Inflammatory macrophage treated with lipopolysaccharide for 1 hour (primary cell): Measurements from ENCODE around the gene UBE4A.
A peak's percentile ranks its signal among the peaks of the same experiment; 100 is the strongest.

Source experiments
- DNase-seq, 2 donors: peaks; one replicate each; pipeline ENCODE4 v3.0.0-alpha.2; 2020 to 2022

UBE4A gene, protein sequence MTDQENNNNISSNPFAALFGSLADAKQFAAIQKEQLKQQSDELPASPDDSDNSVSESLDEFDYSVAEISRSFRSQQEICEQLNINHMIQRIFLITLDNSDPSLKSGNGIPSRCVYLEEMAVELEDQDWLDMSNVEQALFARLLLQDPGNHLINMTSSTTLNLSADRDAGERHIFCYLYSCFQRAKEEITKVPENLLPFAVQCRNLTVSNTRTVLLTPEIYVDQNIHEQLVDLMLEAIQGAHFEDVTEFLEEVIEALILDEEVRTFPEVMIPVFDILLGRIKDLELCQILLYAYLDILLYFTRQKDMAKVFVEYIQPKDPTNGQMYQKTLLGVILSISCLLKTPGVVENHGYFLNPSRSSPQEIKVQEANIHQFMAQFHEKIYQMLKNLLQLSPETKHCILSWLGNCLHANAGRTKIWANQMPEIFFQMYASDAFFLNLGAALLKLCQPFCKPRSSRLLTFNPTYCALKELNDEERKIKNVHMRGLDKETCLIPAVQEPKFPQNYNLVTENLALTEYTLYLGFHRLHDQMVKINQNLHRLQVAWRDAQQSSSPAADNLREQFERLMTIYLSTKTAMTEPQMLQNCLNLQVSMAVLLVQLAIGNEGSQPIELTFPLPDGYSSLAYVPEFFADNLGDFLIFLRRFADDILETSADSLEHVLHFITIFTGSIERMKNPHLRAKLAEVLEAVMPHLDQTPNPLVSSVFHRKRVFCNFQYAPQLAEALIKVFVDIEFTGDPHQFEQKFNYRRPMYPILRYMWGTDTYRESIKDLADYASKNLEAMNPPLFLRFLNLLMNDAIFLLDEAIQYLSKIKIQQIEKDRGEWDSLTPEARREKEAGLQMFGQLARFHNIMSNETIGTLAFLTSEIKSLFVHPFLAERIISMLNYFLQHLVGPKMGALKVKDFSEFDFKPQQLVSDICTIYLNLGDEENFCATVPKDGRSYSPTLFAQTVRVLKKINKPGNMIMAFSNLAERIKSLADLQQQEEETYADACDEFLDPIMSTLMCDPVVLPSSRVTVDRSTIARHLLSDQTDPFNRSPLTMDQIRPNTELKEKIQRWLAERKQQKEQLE

DNA sequence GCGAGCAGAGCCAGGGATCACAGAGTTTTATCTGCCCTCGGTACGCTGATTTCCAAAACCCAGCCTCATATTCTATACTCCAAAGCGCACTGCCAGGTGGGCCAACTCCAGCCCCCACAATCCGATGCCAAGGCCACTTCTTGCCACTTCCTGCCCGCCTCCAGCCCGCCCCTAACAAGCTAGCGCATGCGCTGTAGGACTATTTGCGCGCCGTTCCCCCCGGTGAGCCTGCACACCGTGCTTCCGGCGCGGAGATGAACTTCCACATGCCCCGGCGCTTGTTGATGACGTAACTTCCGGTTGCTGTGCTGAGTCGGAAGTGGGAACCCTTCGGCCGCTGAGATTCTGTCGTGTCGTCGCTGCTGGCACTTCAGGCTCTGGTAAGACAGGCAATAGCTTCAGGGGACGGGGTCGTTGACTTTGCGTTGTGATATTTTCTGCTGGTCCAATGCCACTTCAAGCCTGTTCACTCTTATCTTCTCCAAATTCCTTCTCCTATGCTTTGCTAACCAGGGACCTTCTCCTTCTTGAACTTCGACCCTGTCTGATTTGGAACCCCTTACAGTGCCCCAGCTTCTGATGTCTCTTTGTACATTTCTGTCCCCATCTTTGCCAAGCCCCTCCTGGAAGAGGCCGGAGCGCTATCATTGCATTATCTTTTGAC, at the start of gene UBE4A:
TSS of gene UBE4A (plus strand) at position 306 of the 664 bp plus-strand sequence. CDS start 5,481 bp downstream, outside the sequence.
- DNase-seq, result peak; percentile 92 to 98

DNA sequence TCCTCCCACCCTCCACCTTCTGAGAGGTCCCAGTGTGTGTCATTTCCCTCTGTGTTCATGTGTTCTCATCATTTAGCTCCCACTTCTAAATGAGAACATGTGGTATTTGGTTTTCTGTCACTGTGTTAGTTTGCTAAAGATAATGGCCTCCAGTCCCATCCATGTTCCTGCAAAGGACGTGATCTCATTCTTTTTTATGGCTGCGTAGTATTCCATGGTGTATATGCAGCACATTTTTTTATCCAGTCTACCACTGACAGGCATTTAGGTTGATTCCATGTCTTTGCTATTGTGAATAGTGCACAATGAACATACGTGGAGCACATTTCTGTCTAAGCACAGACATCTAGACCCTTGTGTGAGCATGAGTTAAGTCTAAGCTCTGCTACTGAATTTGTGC, 49.1 kb upstream of the UBE4A start:
- DNase-seq, result no peak

DNA sequence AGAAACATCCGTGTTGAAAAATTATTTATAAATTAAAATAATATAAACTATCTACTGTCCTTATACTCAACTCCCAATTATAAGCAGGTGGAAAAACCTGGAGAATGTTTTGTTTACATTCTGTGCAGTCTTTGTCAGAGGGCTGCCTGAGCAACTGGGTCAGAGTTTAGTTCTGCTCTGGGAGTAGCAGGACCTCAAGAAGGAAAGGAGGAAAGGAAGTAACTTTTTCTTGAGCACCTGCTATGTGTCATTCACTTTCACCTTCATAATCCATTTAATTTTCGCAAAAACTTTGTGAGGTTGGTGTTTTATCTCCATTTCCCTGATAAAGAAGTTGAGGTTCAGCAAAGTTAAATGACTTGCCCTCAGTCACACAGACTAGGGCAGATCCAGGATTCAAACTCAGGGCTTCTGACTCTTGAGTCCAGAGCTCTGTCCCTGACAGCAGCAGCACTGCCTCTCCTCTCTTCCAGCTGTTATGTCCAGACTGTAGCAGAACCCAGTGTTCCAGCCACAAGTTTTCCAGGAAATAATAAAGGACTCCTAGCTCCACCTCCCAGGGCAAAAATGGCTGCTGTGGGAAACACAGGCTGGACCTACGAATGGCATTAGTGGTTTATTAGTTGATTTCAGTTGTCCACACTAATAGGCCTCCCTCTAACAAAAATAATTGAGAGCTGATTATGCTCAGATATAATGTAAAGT, 48.5 kb upstream of the UBE4A start:
- DNase-seq, result no peak

DNA sequence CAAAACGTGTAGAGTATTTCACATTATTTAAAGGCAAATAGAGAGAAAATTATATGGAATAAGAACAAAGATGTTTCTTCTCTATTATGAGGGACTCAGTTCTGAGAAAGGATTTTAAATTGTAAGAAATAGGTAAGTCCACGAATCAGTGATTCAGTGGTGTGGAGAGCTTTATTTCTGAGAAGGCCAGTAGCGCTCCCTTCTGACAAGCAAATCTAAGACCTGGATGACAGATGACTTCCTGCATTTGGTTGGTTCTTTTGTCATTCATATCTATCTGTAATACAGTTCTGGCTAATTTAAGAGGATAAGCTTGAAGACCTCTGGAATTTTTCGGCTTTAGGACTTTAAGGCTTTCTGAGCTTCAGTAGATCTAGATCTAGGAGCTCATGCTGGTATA, 47.9 kb upstream of the UBE4A start:
- DNase-seq, result no peak

DNA sequence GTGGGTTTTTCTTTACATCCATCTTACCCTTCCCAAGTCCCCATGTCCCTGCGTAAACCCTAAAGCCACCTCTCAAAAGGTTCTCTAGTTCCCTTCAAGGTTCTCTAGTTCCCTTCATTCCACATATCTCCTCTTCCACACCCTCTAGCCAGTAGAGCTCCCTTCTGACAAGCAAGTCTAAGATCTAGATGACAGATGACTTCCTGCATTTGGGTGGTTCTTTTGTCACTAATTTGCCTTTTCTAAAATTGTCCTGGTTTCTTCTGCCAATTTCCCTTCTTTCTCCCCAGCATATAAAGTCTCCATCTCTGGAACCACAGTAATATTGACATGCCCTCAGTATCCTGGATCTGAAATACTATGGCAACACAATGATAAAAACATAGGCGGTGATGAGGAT, 47.1 kb upstream of the UBE4A start:
- no peak for DNase-seq

DNA sequence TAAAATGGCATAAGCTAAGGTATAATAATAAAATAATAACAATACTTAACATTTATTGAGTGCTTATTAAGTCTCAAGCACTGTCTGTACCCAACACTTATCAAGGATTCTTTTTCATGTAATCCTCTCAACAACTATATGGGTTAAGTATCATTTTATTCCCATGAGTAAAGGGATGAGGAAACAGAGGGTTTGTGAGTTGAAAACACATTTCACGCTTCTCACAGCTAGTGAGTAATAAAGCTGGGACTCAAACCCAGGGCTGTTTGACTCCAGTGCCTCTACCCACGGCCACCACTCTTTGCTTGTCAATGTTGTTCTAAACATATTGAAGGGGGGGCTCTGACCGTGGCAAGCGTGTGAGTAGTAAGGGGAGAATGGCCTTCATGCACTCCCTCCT, 46.2 kb upstream of the UBE4A start:
- no peak for DNase-seq

DNA sequence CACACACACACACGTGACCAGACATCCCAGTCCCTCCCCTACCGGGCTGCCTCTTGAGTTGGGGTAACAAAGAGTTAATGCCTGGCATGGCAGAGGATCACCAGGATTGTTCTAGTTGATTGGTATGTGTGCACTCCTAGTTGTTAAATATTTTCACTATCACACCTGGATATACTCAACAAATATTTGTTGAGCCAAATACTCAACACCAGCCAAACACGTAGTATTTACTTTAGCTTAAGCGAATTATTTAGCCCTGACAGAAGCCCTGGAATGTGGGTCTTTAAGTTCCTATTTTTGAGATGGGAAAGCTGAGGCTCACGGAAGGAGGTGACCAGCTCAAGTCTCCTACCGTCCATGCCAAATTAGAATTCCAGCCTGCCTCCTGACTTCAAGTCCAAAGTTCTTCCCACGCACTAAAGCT, 44.4 kb upstream of the UBE4A start:
- DNase-seq, result no peak

DNA sequence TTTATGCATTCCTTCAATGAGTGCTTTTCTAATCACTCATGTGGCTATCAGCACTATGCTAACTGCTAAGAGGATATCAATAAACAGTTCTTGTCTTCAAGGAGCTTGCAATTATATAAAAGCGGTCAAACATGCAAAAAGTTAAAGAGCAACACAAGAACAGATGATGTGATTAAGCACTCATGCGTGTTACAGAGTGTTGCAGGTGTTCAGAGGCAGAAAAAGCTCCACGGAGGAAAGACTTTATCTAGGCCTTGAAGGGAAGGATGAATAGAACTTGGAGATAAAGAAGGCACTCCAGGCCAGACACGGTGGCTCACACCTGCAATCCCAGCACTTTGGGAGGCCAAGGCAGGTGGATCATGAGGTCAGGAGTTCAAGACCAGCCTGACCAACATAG, 41.3 kb upstream of the UBE4A start:
- no peak for DNase-seq

DNA sequence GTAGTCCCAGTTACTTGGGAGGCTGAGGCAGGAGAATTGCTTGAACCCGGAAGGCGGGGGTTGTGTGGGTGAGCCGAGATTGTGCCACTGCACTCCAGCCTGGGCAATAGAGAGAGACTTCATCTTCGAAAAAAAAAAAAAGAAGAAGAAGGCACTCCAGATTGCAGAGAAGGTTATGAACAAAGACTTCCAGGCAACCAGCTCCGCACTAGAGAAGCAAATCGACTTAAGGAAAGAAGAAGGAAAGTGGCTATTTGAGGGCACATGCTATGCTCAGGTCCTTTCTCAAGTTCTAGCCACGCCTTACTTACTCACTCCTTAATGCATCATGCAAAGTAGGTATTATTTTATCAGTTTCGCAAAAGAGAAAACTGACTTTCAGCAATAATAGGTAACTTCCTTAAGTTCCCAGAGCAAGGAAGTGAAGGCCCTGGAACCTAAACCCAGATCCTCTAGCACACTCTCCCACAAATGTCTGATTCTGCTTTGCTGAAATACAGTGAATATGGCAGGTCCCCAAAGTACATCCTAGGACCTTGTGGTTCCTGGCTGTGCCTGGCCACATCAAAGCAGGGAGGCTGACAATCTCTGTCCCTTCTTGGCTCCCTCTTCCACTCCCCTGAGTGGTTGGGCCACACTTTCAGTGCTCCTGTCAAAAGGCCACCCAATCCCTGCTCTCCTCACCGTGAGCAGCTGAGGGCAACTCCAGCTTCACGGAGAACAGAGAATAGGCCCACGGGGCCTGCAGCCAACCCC, 40.6 kb upstream of the UBE4A start:
- DNase-seq, result peak; percentile 70 to 86

DNA sequence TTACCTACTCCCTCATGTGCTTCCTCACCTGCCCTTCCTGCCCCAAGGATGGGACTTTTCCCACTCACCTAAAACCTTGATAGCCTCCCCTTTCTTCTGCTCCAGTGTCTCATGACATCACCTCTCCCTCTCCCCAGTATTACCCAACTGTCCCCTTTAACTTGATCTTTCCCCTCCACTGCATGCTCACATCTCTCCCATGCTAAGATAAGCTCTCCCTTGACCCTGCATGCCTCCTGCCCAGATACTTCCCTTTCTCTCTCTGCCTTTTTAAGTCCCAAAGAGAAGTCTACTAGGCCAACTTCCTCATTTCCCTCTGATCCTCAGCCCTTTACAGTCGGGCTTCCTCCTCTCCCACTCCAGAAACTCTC, 40.1 kb upstream of the UBE4A start:
- DNase-seq, result peak; percentile 75 to 85

DNA sequence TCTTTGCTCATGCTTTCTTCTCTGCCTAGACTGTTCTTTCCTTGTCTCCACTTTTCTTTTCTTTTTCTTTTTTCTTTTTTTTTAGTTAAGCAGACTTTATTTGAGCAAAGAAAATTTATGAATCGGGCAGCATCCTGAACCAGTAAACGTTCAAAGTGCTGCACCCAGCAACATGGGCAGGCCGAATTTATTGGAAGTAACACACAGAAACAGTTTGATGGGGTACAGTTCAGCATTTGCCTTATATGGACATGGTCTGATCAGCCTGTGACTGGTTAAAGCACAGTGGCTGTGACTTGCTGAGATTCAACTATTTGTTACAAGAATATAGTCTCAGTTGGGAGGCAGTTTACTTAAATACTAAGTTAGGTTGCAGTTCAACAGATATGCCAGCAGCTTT, 38.9 kb upstream of the UBE4A start:
- DNase-seq, result no peak

DNA sequence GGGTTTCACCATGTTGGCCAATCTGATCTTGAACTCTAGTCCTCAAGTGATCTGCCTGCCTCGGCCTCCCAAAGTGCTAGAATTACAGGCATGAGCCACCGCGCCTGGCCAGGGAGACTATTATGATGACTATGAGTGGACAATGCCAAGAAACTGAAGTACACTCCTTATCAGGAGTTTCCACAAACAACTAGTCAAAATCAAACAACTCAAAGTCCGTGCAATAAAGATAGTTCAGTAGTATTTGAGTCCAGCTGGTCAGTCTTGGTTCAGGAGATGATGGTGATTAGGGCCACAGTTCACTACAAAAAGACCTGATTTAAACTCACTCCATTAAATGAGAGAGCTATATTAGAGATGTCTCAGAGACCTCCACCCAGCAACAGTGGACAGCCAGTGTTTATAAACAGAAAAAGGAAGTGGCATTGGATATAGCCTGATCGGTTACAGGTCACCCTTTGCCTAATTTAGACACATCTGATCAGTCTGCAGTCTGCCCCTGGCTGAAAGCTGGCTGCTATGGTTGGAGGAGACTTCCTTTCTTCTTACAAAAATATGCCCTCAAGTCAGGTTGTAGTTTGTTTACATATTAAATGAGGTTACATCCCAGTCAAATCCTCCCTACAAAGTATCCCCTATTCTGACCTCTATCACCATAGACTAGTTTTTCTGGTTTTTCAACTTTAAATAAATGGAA, 37.9 kb upstream of the UBE4A start:
- peak; percentile 17 to 53 for DNase-seq

DNA sequence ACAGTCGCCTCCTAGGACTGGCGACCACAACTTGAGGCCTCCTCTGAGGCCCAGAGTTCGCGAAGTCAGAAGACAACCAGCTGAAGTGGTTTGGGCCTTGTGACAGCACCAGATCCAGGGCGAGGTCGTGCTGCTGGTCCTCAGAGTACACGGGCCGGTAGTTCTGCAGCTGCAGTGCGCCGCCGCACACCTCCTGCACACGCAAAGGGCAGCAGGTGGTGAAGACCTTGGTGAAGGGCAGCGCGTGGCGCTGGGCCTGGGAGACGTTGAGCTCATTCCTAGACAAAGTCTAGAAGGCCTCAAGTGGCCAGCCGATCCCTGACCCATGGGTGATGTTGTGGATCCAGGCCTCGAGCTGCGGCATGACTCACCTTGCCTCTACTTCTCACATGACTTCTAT, 36.7 kb upstream of the UBE4A start:
- no peak for DNase-seq

DNA sequence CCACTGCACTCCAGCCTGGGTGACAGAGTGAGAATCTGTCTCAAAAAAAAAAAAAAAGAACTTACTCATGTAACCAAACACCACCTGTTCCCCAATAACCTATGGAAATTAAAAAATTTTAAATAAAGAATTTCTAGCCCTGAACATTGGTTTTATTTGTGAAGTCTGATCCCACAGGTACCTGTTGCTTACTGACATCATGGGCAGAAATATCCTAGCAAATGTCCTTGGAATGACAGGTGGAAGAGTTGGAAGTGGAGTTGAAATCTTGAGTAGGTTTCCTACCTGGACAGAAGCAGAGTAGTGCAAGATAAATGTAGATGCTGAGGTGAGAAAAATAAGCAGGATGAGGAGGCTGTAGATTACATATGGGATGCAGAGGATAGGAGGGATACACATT, 34.1 kb upstream of the UBE4A start:
- DNase-seq, result no peak

DNA sequence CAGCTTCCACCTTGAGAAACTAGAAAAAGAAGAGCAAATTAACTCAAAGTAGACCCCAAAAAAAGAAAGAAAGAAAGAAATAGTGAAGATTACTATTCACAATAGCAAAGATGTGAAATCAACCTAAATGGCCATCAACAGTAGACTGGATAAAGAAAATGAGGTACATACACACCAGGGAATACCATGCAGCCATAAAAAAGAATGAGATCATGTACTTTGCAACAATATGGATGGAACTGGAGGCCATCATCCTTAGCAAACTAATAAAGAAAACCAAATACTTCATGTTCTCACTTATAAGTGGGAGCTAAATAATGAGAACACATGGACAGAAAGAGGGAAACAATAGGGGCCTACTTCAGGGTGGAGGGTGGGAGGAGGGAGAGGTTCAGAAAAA, 30.7 kb upstream of the UBE4A start:
- DNase-seq, result no peak

DNA sequence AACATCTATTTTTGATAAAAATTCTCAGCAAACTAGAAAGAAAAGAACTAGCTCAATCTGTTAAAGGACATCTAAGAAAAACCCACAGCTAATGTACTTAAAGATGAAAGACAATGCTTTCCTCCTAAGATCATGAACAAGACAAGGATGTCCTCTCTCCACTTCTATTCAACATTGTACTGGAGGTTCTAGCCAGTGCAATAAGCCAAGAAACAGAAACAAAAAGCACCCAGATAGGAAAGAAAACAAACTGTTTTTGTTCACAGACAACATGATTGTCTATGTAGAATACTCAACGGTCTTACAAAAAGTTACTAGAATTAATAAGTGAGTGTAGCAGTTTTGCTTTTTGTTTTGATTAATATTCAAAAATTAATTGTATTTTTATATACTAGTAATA, 24.7 kb upstream of the UBE4A start:
- DNase-seq, result no peak

DNA sequence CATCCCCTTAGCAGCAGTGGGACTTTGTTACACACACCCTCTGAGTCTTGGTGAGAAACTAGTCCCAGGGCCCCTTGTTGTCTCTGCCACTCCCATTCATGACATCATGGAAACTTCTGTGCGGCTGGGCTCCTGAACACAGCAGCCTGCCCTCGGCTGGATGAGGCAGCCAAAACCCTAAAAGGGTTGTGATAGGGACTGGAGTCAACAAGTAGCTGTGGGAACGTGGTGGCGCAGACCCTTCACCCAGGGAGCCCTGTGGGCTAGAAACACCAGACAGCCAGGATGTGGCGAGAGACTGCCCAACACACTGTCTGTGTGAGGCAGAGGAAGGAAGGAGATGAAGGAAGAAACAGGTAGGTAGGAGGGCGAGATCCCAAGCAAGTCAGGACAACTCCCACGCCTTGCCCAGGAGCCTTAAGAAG, 20.8 kb upstream of the UBE4A start:
- DNase-seq, result no peak

DNA sequence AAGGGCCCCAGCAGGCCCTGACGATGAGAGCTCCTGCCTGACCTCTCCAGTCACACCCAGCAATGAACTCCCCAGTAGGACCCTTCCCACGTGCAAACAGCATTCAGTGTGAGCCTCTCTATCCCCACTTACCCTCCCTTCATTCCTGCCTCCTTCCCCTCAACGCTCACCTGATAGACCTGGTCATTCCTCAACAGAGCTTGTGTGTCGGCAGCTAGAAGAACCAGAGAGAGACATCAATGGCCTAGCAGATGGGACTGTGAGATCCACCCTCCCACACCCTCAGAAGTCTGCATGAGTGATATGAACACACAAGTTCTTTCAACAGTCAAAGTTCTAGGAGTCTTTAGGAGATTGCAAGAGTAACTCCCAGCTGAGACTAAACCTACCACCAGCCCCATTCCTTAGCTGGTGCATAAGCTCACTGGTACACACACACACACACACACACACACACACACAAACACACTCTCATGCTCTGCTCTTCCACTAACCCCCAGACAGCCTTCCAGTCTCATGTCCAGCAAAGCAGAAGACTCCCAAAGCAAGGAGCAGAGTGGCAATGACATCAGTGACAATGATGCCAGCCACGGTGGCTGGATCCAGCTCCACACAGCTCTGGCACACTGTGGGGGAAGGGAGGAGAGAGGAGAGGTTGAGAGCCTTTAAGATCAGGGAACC, 20.0 kb upstream of the UBE4A start:
- no peak for DNase-seq

DNA sequence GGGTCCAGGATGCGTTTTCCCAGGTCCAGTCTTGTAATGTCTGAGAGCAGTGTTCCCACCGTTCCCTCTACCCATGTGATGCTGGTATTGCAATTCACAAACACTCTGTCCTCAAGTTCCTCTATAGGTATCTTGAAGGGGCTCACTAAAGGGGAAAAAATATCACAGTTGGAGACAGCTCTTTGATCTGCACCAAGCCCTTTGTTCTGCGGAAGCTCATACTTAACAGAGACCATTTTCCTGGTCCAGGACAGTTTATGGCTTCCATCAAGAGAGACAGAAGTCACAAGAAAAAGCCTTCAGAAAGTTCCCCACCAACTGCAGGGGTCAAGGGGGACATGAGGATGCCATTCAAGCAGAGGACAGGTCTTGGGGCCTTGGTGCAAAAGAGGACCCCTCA, 19.0 kb upstream of the UBE4A start:
- no peak for DNase-seq

DNA sequence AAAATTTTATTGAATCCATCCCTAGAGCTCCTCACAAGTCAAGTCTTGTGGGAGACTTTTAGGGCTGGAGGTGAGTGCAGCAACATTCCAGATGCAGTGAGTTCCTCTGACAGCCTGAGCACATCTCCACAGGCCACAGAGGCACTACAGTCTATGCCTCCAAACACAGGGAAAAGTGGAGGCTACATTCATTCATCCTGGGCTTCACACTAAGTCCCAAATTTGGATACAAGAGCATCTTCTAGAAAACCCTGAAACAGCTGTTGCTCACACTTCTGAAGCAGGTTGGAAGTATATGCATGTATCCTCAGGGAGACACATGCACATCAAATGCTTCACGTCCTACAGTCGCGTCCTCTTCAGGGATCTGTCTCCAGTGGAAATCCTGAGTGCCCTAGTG, 18.1 kb upstream of the UBE4A start:
- DNase-seq, result no peak
